Measurements from ENCODE around the gene CISD1. TPM values are rescaled to one million over a fixed set of nuclear protein-coding genes. Genes with fewer than 3 reads are reported as not detected.

CISD1 gene
- total RNA-seq, 2 donors from 2014 or later, result 41.2 to 48.5 TPM

DNA sequence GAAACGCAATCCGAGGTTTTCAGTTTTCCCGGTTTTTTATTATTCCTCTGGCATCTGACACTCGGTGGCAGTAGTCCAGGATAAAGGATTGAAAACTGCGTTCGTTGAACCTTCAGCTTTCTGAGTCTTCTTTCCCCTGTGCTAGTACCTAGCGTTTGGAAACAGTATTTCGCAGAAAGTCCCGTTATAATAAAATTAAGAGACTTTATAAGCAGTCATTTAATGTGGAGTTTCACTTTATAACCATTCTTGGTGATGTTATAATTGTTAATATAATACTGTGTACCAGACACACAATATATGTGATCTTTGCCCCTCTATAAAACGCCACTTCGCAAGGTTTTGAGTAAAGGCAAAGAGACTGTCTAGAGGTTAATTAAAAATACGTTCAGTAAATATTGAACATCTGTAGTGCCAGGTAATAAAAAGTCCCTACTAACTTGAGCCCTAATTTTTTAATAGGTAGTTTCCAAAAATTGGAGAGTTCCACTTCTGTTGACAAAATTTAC, 874 bp downstream of the CISD1 start:
- H3K27ac Mint-ChIP-seq, result peak overlapping the region; percentile 89 to 94
- H3K9me3 Mint-ChIP-seq, result no peaks in the 10 kb centered on the region
- peak overlapping the region; percentile 87 for H3K4me3 Mint-ChIP-seq
- no peaks in the 10 kb centered on the region for H3K27me3 Mint-ChIP-seq
- ATAC-seq (no peak), DNase-seq (ENCODE audit: low spot score) (no peak)
- peaks cover 23 to 39% of the 10 kb centered on the region in 2 donors for H3K4me1 Mint-ChIP-seq (ENCODE audit: low read depth in 2 of 2)
- H3K36me3 Mint-ChIP-seq, result no peaks in the 10 kb centered on the region

DNA sequence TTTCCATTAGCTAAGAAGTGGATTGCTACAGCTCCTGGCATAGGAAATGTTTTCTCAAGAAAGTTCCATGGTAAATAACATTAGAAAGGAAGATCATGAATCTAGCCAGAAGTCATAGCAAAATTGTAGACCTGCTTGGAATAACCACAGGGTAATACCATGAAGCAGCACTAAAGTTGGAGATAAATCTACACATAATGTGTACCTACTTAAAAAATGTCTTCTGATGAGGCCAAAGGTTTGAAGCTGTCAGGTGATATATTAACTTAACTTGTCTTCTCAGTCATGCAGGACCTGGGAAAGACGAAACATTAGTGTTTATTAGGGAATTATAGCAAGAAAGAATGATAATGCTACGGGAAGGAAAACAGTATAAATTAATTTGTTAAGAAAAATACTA, 6.3 kb downstream of the CISD1 start:
- no peak for DNase-seq (ENCODE audit: low spot score)
- H3K9me3 Mint-ChIP-seq, result no peaks in the 10 kb centered on the region
- H3K36me3 Mint-ChIP-seq, result peaks cover 4% of the 10 kb centered on the region

DNA sequence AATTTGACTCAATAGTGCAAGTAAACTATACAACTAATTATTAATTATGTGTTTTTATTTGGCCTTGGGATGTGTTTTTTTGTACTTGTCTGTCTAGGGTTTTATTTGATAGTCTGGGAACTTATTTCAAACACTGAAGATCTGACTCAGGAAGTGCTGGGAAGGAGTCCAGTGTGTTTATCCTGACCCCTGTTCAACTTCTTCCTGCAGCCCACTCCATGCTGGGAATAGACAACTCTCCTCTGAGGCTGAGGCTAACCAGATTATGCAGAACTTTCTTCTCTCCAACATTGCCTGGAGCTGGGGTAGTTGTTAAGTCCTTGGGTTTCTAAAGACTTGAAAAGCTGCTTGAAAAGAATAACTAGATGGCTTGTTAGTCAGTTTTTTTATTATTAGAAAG, 6.9 kb downstream of the CISD1 start:
- DNase-seq (ENCODE audit: low spot score), result no peak
- Mint-ChIP-seq H3K9me3 (no peaks in the 10 kb centered on the region), H3K36me3 (peaks cover 7% of the 10 kb centered on the region), H3K27me3 (no peaks in the 10 kb centered on the region), H3K4me1 (ENCODE audit: low read depth in 2 of 2) (peaks cover 3 to 13% of the 10 kb centered on the region in 2 donors), H3K4me3 (no peak overlapping the region), H3K27ac (no peak overlapping the region)
- ATAC-seq, result no peak

More for the DNA sequence above, 6.3 kb downstream of the CISD1 start:
- Mint-ChIP-seq H3K4me3 (no peak overlapping the region), H3K4me1 (ENCODE audit: low read depth in 2 of 2) (peaks cover 3 to 9% of the 10 kb centered on the region in 2 donors), H3K27me3 (no peaks in the 10 kb centered on the region), H3K27ac (peak overlapping the region in 1 of 2 donors; percentile 20)
- ATAC-seq, result no peak

DNA sequence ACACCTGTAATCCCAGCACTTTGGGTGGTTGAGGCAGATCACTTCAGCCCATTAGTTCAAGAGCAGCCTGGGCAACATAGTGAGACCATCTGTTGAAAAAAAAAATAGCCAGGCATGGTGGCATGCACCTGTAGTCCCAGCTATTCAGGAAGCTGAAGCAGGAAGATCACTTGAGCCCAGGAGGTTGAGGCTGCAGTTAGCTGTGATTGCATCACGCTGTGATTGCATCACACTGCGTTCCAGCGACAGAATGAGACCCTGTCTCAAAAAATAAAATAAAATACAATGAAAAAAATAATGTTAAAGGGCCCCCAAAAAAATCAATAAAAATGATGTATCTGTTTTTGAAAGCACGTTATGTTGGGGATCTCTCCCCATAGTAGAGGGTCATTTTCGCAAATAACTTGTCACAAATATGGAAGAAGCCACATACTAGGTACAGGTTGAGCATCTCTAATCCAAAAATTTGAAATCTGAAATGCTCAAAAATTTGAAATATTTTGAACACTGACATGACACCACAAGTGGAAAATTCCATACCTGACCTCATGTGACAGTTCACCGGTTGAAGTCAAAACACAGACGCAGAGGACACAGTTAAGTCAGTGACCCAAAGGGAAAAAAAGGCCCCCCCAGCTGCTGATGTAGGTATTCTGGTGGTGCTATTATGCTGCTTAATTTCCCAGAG, 9.5 kb downstream of the CISD1 start:
- Mint-ChIP-seq H3K4me3 (no peak overlapping the region), H3K9me3 (no peaks in the 10 kb centered on the region), H3K27ac (no peak overlapping the region), H3K36me3 (peaks cover 7% of the 10 kb centered on the region), H3K27me3 (no peaks in the 10 kb centered on the region), H3K4me1 (ENCODE audit: low read depth in 2 of 2) (peaks cover 8 to 20% of the 10 kb centered on the region in 2 donors)
- DNase-seq (ENCODE audit: low spot score), result no peak
- ATAC-seq, result no peak

GRCh38 chr10:58278962-58279307, 10.0 kb downstream of the CISD1 start:
- Mint-ChIP-seq H3K27me3 (no peaks in the 10 kb centered on the region), H3K9me3 (no peaks in the 10 kb centered on the region), H3K4me1 (ENCODE audit: low read depth in 2 of 2) (peaks cover 8 to 17% of the 10 kb centered on the region in 2 donors), H3K36me3 (peaks cover 7% of the 10 kb centered on the region), H3K4me3 (no peak overlapping the region), H3K27ac (no peak overlapping the region)
- DNase-seq (ENCODE audit: low spot score) (no peak), ATAC-seq (no peak)

GRCh38 chr10:58280477-58280876, 11.5 kb downstream of the CISD1 start:
- peaks cover 7% of the 10 kb centered on the region for H3K36me3 Mint-ChIP-seq
- no peak overlapping the region for H3K27ac Mint-ChIP-seq
- no peak for ATAC-seq
- no peak overlapping the region for H3K4me3 Mint-ChIP-seq
- no peak for DNase-seq (ENCODE audit: low spot score)
- H3K9me3 Mint-ChIP-seq, result no peaks in the 10 kb centered on the region
- H3K4me1 Mint-ChIP-seq (ENCODE audit: low read depth in 2 of 2), result peaks cover 8 to 17% of the 10 kb centered on the region in 2 donors
- H3K27me3 Mint-ChIP-seq, result no peaks in the 10 kb centered on the region

DNA sequence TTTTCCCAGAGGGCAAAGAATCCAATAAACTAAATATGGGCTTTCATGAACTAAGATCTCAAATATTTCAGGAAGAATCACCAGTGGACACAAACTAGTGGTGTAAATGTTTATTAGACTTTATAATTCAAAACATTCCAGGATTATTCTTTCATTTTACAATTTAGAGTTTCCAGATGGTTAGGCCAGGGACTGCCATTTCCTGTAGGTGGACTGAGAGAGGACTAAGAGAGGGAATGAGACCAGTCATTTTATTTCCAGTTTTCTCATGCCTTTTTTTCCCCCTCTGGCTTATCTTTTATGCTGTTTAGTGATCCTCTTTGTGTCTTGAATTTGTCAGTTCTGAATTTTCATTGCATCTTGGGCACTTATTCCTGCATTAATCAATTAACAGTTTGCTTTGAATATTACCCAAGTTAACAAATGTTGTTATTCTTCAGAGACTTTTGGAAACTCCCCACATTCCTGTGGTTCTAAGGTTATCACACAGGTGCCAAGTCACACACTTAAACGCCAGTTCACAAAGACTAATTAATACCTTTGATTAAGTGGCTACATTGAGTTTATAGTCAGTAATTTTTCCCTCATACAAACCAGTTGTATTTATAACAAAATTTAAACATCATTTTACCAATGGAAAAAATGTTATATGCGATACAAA, 12.3 kb downstream of the CISD1 start:
- Mint-ChIP-seq H3K4me1 (ENCODE audit: low read depth in 2 of 2) (peaks cover 8 to 17% of the 10 kb centered on the region in 2 donors), H3K27me3 (no peaks in the 10 kb centered on the region), H3K9me3 (no peaks in the 10 kb centered on the region), H3K4me3 (no peak overlapping the region), H3K27ac (no peak overlapping the region), H3K36me3 (peaks cover 7% of the 10 kb centered on the region)
- no peak for DNase-seq (ENCODE audit: low spot score)
- no peak for ATAC-seq

- Mint-ChIP-seq H3K4me1 (ENCODE audit: low read depth in 2 of 2) (peaks cover 8 to 17% of the 10 kb centered on the region in 2 donors), H3K4me3 (peak overlapping the region; percentile 78), H3K36me3 (peaks cover 7% of the 10 kb centered on the region), H3K9me3 (no peaks in the 10 kb centered on the region), H3K27ac (peak overlapping the region; percentile 69 to 75), H3K27me3 (no peaks in the 10 kb centered on the region)
- ATAC-seq (peak; percentile 95 to 96), DNase-seq (ENCODE audit: low spot score) (no peak)
These were observed 13.7 kb downstream of the CISD1 start for GRCh38 chr10:58282615-58283014.

DNA sequence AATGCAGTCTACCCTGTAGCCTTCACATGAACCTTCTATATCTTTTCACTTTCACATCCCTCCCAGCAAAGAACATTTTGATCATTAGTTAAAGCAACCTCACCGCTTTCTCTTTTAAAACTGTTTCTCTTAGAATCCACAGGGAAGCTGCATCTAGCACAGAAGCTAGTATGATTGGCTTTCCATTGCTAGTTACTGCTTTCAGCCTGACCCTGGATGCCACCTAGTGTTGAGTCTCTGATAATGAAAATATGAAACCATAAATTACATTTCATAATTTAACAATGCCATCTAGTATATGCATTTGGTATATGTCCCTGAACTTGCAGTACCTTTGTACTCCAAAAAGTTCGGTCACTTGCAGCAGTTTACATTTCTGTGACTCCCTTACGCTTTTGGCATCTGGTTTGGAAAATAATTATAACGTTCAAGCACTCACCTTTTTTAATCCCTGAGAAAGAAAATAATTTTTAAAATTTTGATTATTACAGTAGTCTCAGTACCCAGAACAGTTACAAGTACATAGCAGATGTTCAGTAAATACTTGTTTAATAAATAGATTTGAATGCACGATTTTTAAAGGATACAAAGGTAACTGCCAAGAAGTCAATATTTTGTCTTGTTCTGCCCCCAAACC, 22.7 kb downstream of the CISD1 start:
- H3K27ac Mint-ChIP-seq, result peak overlapping the region in 1 of 2 donors; percentile 2
- DNase-seq (ENCODE audit: low spot score), result peak; percentile 65
- H3K27me3 Mint-ChIP-seq, result no peaks in the 10 kb centered on the region
- peak; percentile 50 to 58 for ATAC-seq
- peaks cover 0 to 2% of the 10 kb centered on the region in 2 donors for H3K4me1 Mint-ChIP-seq (ENCODE audit: low read depth in 2 of 2)
- H3K9me3 Mint-ChIP-seq, result no peaks in the 10 kb centered on the region
- H3K36me3 Mint-ChIP-seq, result no peaks in the 10 kb centered on the region
- H3K4me3 Mint-ChIP-seq, result no peak overlapping the region

DNA sequence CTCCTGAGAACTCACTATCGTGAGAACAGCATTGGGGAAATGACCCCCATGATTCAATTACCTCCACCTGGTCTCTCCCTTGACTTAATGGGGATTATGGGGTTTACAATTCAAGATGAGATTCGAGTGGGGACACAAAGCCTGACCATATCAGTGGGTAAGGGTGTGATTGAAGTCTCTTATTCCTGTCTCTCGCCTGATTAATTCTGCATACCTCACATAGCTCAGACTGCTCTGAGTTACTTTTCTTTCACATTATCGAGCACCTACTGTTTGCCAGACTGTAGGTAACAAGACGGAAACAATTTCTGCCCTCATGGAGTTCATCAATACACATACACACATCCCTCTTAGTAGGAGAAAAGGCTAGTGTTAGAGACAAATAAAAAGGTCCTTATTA, 25.0 kb downstream of the CISD1 start:
- H3K4me3 Mint-ChIP-seq, result no peak overlapping the region
- H3K27me3 Mint-ChIP-seq, result no peaks in the 10 kb centered on the region
- H3K4me1 Mint-ChIP-seq (ENCODE audit: low read depth in 2 of 2), result peaks cover 0 to 2% of the 10 kb centered on the region in 2 donors
- DNase-seq (ENCODE audit: low spot score) (no peak), ATAC-seq (no peak)
- no peak overlapping the region for H3K27ac Mint-ChIP-seq
- H3K9me3 Mint-ChIP-seq, result no peaks in the 10 kb centered on the region
- no peaks in the 10 kb centered on the region for H3K36me3 Mint-ChIP-seq

- no peaks in the 10 kb centered on the region for H3K4me1 Mint-ChIP-seq (ENCODE audit: low read depth in 2 of 2)
- no peaks in the 10 kb centered on the region for H3K9me3 Mint-ChIP-seq
- H3K36me3 Mint-ChIP-seq, result no peaks in the 10 kb centered on the region
- ATAC-seq, result peak; percentile 63 to 75
- H3K27me3 Mint-ChIP-seq, result peaks cover 20 to 35% of the 10 kb centered on the region in 2 donors
- no peak overlapping the region for H3K27ac Mint-ChIP-seq
- peak; percentile 64 for DNase-seq (ENCODE audit: low spot score)
- no peak overlapping the region for H3K4me3 Mint-ChIP-seq
These were observed 30.6 kb downstream of the CISD1 start for GRCh38 chr10:58299580-58299979.

GRCh38 chr10:58300676-58301075, 31.7 kb downstream of the CISD1 start:
- DNase-seq (ENCODE audit: low spot score), result no peak
- no peaks in the 10 kb centered on the region for H3K9me3 Mint-ChIP-seq
- ATAC-seq, result no peak
- H3K4me1 Mint-ChIP-seq (ENCODE audit: low read depth in 2 of 2), result no peaks in the 10 kb centered on the region
- peaks cover 20 to 35% of the 10 kb centered on the region in 2 donors for H3K27me3 Mint-ChIP-seq
- H3K27ac Mint-ChIP-seq, result no peak overlapping the region
- H3K36me3 Mint-ChIP-seq, result no peaks in the 10 kb centered on the region
- H3K4me3 Mint-ChIP-seq, result no peak overlapping the region

- Mint-ChIP-seq H3K4me3 (no peak overlapping the region), H3K4me1 (ENCODE audit: low read depth in 2 of 2) (no peaks in the 10 kb centered on the region), H3K27me3 (peaks cover 25 to 44% of the 10 kb centered on the region in 2 donors), H3K9me3 (no peaks in the 10 kb centered on the region), H3K27ac (no peak overlapping the region), H3K36me3 (no peaks in the 10 kb centered on the region)
- no peak for ATAC-seq
- DNase-seq (ENCODE audit: low spot score), result no peak
These were observed 33.3 kb downstream of the CISD1 start for GRCh38 chr10:58302254-58302653.

GRCh38 chr10:58304099-58304633, 35.2 kb downstream of the CISD1 start:
- Mint-ChIP-seq H3K9me3 (no peaks in the 10 kb centered on the region), H3K36me3 (no peaks in the 10 kb centered on the region), H3K4me1 (ENCODE audit: low read depth in 2 of 2) (no peaks in the 10 kb centered on the region), H3K4me3 (no peak overlapping the region), H3K27me3 (peaks cover 33 to 59% of the 10 kb centered on the region in 2 donors), H3K27ac (no peak overlapping the region)
- DNase-seq (ENCODE audit: low spot score) (no peak), ATAC-seq (no peak)
